Stomach (tissue), 9 donors: ENCODE measurements around the gene POGK. TPM values are rescaled to one million over a fixed set of nuclear protein-coding genes. Genes with fewer than 3 reads are reported as not detected.

Experiments
- DNase-seq, 2 donors: peaks; one replicate each; pipeline versions ENCODE4 v3.0.0 to v3.0.0-alpha.2; 2013 to 2019
- H3K27ac ChIP-seq, 5 donors: fragments of 200-600 bp in 4 of 5; sonication (generic) in 4 of 5; one replicate each; pipeline ENCODE4 v1.5.1; 2013 to 2019; ENCODE audit warnings: mild to moderate bottlenecking in 1 of 5, moderate library complexity in 1 of 5
- H3K27me3 ChIP-seq, 3 donors: fragments of 200-600 bp; sonication (generic); one replicate each; pipeline ENCODE4 v1.5.1; 2017 to 2019; ENCODE audit warnings: mixed run types in 1 of 3
- H3K36me3 ChIP-seq, 4 donors: fragments of 200-600 bp; sonication (generic); 1 replicate in 3 of 4; 2 replicates in 1 of 4; pipeline ENCODE4 v1.5.1; 2016 to 2019
- H3K4me1 ChIP-seq, 4 donors: fragments of 200-600 bp; sonication (generic); one replicate each; pipeline ENCODE4 v1.5.1; 2016 to 2019
- H3K4me3 ChIP-seq, 4 donors: fragments of 200-600 bp; sonication (generic) in 3 of 4; one replicate each; pipeline ENCODE4 v1.5.1; 2016 to 2019; ENCODE audit warnings: mild to moderate bottlenecking in 1 of 4
- H3K9me3 ChIP-seq, 4 donors: fragments of 200-600 bp; sonication (generic); one replicate each; pipeline ENCODE4 v1.5.1; 2016 to 2019
- CTCF ChIP-seq, 7 experiments: fragments of 450-650 bp in 4 of 7; fragments of 200-600 bp in 3 of 7; sonication (generic) in 3 of 7; IDR thresholded peaks; one replicate each; pipeline ENCODE4 v1.5.1; 2016 to 2019; ENCODE audit warnings: antibody characterized with exemption in 7 of 7, control low read depth in 2 of 7, mild to moderate bottlenecking in 1 of 7
- EP300 ChIP-seq: sonication (generic); formaldehyde crosslinking; IDR thresholded peaks from one replicate; pipeline ENCODE4 v1.6.1; 2017; ENCODE audit warnings: antibody characterized with exemption
- POLR2A ChIP-seq, 4 donors: fragments of 450-650 bp; IDR thresholded peaks; one replicate each; pipeline ENCODE4 v1.6.1; 2016; ENCODE audit warnings: antibody characterized with exemption in 4 of 4, control low read depth in 2 of 4, mild to moderate bottlenecking in 1 of 4, moderate library complexity in 1 of 4
- POLR2AphosphoS5 ChIP-seq, 3 donors: sonication (generic); formaldehyde crosslinking; IDR thresholded peaks; one replicate each; pipeline ENCODE4 v1.6.1; 2016; ENCODE audit warnings: antibody characterized with exemption in 3 of 3
- WGBS, 5 donors: extraction: QIAGEN DNeasy Blood & Tissue Kit in 3 of 5; methylation state at CpG; one replicate each; pipeline versions ENCODE4 v1.1.5 to v1.1.7; 2013 to 2018; 5-methylcytosine and 5-hydroxymethylcytosine counted together
- intact Hi-C: fragments of 100-400 bp; cut with DNase I; formaldehyde crosslinking; loops from one replicate; pipeline ENCODE4 v1.15.1; 2023; ENCODE audit warnings: low total_unique reads
- polyA plus RNA-seq, 3 donors: library from polyadenylated mRNA; stranded (reverse); fragments of 200-250 nt; gene quantifications; one replicate each; pipeline ENCODE4 v1.2.3, GENCODE V29; 2013
- total RNA-seq, 5 donors: library from RNA; depleted of rRNA; stranded (reverse); fragments of >200 nt; gene quantifications; one replicate each; pipeline versions ENCODE4 v1.1.0 to v1.2.3, GENCODE V29; 2014 to 2016
- donor health status: healthy with polysubstance abuse.
- donor health status: Bipolar disorder and iron deficiency.
- donor health status: healthy.

The POGK gene
- total and polyA plus RNA-seq, 8 donors: 8.1 to 33.8 (median 15.9) TPM

GRCh38 chr1:166840309-166841274 lies 1.3 kb downstream of the POGK start:
- peak; percentile 63 to 67 for DNase-seq
- Histone ChIP-seq H3K27ac (peak overlapping the region; percentile 89 to 94 (median 93)), H3K36me3 (peaks cover 22 to 47% (median 46%) of the 10 kb centered on the region in 4 donors), H3K4me3 (peak overlapping the region; percentile 72 to 89 (median 74)), H3K4me1 (peaks cover 52 to 71% (median 66%) of the 10 kb centered on the region in 4 donors), H3K9me3 (no peaks in the 10 kb centered on the region), H3K27me3 (no peaks in the 10 kb centered on the region)
- no peak for TF ChIP-seq CTCF (IDR thresholded peaks at IDR 0.05)
- TF ChIP-seq POLR2AphosphoS5 (IDR thresholded peaks at IDR 0.05): peak in 2 of 3 donors; percentile 66 to 87
- WGBS, 5 donors: 17 to 32% (median 30%) methylated on average over 15 to 16 of the region's 16 CpGs
- intact Hi-C loops: no loop called here

GRCh38 chr1:166843322-166843721 lies 4.0 kb downstream of the POGK start:
- Histone ChIP-seq H3K4me3 (peak overlapping the region in 1 of 4 donors; percentile 15), H3K4me1 (peaks cover 48 to 92% (median 78%) of the 10 kb centered on the region in 4 donors), H3K9me3 (no peaks in the 10 kb centered on the region), H3K27me3 (no peaks in the 10 kb centered on the region), H3K36me3 (peaks cover 36 to 74% (median 73%) of the 10 kb centered on the region in 4 donors), H3K27ac (peak overlapping the region in 2 of 5 donors; percentile 39 to 47)
- DNase-seq: no peak
- 59 to 72% (median 67%) methylated on average over 6 of the region's 6 CpGs for WGBS, 5 donors
- TF ChIP-seq CTCF (IDR thresholded peaks at IDR 0.05) (no peak), POLR2AphosphoS5 (IDR thresholded peaks at IDR 0.05) (no peak), EP300 (no peak), POLR2A (IDR thresholded peaks at IDR 0.05) (no peak)
- intact Hi-C loops: no loop called here

GRCh38 chr1:166843769-166844596 lies 4.7 kb downstream of the POGK start:
- H3K36me3 ChIP-seq: peaks cover 43 to 81% (median 80%) of the 10 kb centered on the region in 4 donors
- WGBS, 5 donors: 23 to 55% (median 33%) methylated on average over 7 of the region's 7 CpGs

More at GRCh38 chr1:166843769-166844596, 4.7 kb downstream of the POGK start:
- peak; percentile 44 to 55 for DNase-seq
- no peak for TF ChIP-seq CTCF (IDR thresholded peaks at IDR 0.05)
- peak in 2 of 3 donors; percentile 38 to 62 for TF ChIP-seq POLR2AphosphoS5 (IDR thresholded peaks at IDR 0.05)
- Histone ChIP-seq H3K4me1 (peaks cover 41 to 85% (median 71%) of the 10 kb centered on the region in 4 donors), H3K9me3 (no peaks in the 10 kb centered on the region), H3K4me3 (peak overlapping the region in 1 of 4 donors; percentile 15), H3K27ac (peak overlapping the region in 4 of 5 donors; percentile 18 to 47 (median 32)), H3K27me3 (no peaks in the 10 kb centered on the region)
- intact Hi-C loops: no loop called here
